ENCODE results near the gene ASS1. TPM values are rescaled to one million over a fixed set of nuclear protein-coding genes. Genes with fewer than 3 reads are reported as not detected.

Gene ASS1
- total RNA-seq, 4 donors from 2014 or later: 106 to 761 (median 547) TPM

DNA sequence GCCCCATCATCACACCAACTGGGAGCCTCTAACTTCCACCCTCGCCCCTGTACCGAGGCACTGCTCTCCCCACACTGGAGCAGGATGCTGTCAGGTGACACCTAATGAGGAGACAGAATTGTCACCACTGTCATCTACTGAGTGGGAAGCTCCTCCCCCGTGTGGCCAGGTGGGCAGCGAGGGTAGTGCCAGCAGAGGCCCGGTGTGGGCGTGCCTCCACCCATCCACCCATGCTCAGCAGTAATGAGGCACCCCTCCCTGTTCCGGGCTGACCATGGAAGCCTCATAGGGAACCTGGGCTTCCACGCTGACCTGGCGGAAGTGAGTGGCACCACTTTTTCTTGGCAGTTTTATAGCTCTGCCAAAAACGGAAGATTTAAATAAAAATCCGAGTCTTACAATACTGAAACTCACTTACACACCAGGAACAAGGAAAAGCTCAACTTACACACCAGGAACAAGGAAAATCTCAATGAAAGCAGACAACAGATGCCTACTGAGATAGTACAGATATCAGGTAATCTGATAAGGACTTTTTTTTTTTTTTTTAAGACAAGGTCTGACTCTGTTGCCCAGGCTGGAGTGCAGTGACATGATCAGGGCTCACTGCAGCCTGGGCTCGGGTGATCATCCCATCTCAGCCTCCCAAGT, 30.6 kb upstream of the ASS1 start:
- no peak overlapping the region for H3K4me3 ChIP-seq
- H3K9me3 ChIP-seq: no peaks in the 10 kb centered on the region
- peak in 2 of 3 donors; percentile 75 to 81 for DNase-seq
- peaks cover 0 to 18% (median 0%) of the 10 kb centered on the region in 3 donors for H3K36me3 ChIP-seq
- TF ChIP-seq, protein P1, sequence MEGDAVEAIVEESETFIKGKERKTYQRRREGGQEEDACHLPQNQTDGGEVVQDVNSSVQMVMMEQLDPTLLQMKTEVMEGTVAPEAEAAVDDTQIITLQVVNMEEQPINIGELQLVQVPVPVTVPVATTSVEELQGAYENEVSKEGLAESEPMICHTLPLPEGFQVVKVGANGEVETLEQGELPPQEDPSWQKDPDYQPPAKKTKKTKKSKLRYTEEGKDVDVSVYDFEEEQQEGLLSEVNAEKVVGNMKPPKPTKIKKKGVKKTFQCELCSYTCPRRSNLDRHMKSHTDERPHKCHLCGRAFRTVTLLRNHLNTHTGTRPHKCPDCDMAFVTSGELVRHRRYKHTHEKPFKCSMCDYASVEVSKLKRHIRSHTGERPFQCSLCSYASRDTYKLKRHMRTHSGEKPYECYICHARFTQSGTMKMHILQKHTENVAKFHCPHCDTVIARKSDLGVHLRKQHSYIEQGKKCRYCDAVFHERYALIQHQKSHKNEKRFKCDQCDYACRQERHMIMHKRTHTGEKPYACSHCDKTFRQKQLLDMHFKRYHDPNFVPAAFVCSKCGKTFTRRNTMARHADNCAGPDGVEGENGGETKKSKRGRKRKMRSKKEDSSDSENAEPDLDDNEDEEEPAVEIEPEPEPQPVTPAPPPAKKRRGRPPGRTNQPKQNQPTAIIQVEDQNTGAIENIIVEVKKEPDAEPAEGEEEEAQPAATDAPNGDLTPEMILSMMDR (IDR thresholded peaks at IDR 0.05): peak in 2 of 6 experiments; percentile 21 to 36
- peak in 1 of 2 donors; percentile 17 for TF ChIP-seq POLR2A (IDR thresholded peaks at IDR 0.05)
- H3K27ac ChIP-seq: peak overlapping the region in 3 of 4 donors; percentile 61 to 65 (median 61)
- H3K4me1 ChIP-seq: peaks cover 0 to 29% (median 1%) of the 10 kb centered on the region in 4 donors
- H3K27me3 ChIP-seq: no peaks in the 10 kb centered on the region

DNA sequence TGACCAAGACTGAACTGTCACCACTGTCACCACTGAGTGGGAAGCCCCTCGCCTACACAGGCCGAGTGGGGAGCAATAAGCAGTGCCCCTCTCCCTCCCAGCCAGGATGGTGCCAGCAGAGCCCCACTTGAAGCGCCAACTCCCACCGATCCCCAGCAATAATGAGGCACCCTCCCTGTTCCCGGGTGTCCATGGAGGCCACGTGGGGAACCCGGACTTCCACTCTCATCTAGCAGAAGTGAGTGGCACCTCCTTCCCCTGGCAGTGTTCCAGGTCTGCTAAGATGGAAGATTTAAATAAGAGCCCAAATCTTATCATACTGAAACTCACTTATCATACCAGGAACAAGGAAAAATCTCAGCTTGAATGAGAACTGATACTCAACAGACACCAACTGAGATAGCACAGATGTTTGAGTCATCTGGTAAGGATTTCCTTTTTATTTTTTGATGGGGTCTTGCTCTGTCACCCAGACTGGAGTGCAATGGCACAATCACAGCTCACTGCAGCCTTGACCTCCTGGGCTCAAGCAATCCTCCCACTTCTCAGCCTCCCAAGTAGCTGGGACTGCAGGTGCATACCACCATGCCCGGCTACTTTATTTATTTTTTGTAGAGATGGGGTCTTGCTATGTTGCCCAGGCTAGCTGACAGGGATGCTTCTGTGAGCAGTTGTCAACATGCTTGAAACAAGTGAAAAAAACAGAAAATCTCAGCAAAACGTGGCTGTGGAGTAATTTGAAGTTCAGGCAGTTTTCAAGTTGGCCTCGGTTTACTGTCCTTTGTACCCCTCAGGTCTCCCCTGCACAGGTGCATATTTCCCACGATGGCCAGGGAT, 29.6 kb upstream of the ASS1 start:
- H3K4me3 ChIP-seq: no peak overlapping the region
- no peaks in the 10 kb centered on the region for H3K9me3 ChIP-seq
- peaks cover 0 to 26% (median 1%) of the 10 kb centered on the region in 4 donors for H3K4me1 ChIP-seq
- peaks cover 0 to 20% (median 0%) of the 10 kb centered on the region in 3 donors for H3K36me3 ChIP-seq
- peak overlapping the region in 3 of 4 donors; percentile 61 to 65 (median 61) for H3K27ac ChIP-seq
- no peaks in the 10 kb centered on the region for H3K27me3 ChIP-seq
- TF ChIP-seq POLR2A (IDR thresholded peaks at IDR 0.05): no peak
- peak in 1 of 3 donors; percentile 57 for DNase-seq

GRCh38 chr9:130417602-130418001, 27.2 kb upstream of the ASS1 start:
- no peaks in the 10 kb centered on the region for H3K27me3 ChIP-seq

DNA sequence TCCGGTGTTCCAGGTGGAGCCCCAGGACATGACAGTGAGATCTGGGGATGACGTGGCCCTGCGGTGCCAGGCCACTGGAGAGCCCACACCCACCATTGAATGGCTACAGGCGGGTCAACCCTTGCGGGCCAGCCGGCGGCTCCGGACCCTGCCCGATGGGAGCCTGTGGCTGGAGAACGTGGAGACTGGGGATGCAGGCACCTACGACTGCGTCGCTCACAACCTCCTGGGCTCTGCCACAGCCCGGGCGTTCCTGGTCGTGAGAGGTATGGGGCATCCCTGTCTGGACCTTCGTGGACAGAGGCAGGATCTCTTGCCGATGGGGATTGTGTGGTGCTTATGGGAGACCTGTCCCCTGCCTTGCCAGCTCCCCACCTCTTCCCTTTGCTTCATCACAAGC, 26.0 kb upstream of the ASS1 start:
- H3K4me3 ChIP-seq: no peak overlapping the region
- H3K27me3 ChIP-seq: no peaks in the 10 kb centered on the region
- no peak for DNase-seq
- TF ChIP-seq, protein P1 (IDR thresholded peaks at IDR 0.05): no peak
- no peak for TF ChIP-seq POLR2A (IDR thresholded peaks at IDR 0.05)
- H3K9me3 ChIP-seq: no peaks in the 10 kb centered on the region
- peaks cover 0 to 8% (median 0%) of the 10 kb centered on the region in 4 donors for H3K4me1 ChIP-seq
- H3K36me3 ChIP-seq: peaks cover 0 to 27% (median 0%) of the 10 kb centered on the region in 3 donors
- H3K27ac ChIP-seq: no peak overlapping the region

More at GRCh38 chr9:130417602-130418001, 27.2 kb upstream of the ASS1 start:
- Histone ChIP-seq H3K9me3 (no peaks in the 10 kb centered on the region), H3K4me1 (peaks cover 0 to 5% (median 0%) of the 10 kb centered on the region in 4 donors), H3K27ac (no peak overlapping the region), H3K4me3 (no peak overlapping the region), H3K36me3 (peaks cover 0 to 27% (median 0%) of the 10 kb centered on the region in 3 donors)
- DNase-seq: peak in 1 of 3 donors; percentile 52
- no peak for TF ChIP-seq POLR2A (IDR thresholded peaks at IDR 0.05)
- TF ChIP-seq, protein P1 (IDR thresholded peaks at IDR 0.05): peak in 2 of 6 experiments; percentile 9 to 19

- Histone ChIP-seq H3K36me3 (peaks cover 0 to 27% (median 0%) of the 10 kb centered on the region in 3 donors), H3K27me3 (no peaks in the 10 kb centered on the region), H3K9me3 (no peaks in the 10 kb centered on the region), H3K27ac (no peak overlapping the region), H3K4me1 (peaks cover 0 to 8% (median 0%) of the 10 kb centered on the region in 4 donors), H3K4me3 (no peak overlapping the region)
- TF ChIP-seq, protein P1 (IDR thresholded peaks at IDR 0.05): no peak
- TF ChIP-seq POLR2A (IDR thresholded peaks at IDR 0.05): no peak
- no peak for DNase-seq
Measured at GRCh38 chr9:130419521-130420035, 25.2 kb upstream of the ASS1 start.

All from Peyer's patch (tissue), 4 donors.